Skeletal muscle satellite cell (primary cell): ENCODE data around the gene HAND1.

Experiments used
- H3K27me3 ChIP-seq: 2 replicates; pipeline ENCODE4 v1.7.0; 2013; ENCODE audit warnings: low read length; ENCODE audit not compliant: control insufficient read depth, insufficient read depth
- H3K36me3 ChIP-seq: 2 replicates; pipeline ENCODE4 v1.7.0; 2013; ENCODE audit warnings: mild to moderate bottlenecking, control low read depth, low read length; ENCODE audit not compliant: insufficient read depth
- H3K4me1 ChIP-seq: 2 replicates; pipeline ENCODE4 v1.7.0; 2013; ENCODE audit warnings: low read length; ENCODE audit not compliant: control insufficient read depth, insufficient read depth
- H3K4me2 ChIP-seq: 2 replicates; pipeline ENCODE4 v1.7.0; 2013; ENCODE audit warnings: mild to moderate bottlenecking, low read length
- H3K4me3 ChIP-seq: 2 replicates; pipeline ENCODE4 v1.7.0; 2013; ENCODE audit warnings: low read length
- H3K9ac ChIP-seq: 2 replicates; pipeline ENCODE4 v1.7.0; 2013; ENCODE audit warnings: mild to moderate bottlenecking, low read depth, low read length, moderate library complexity
- H3K9me3 ChIP-seq: replicated peaks from 2 replicates; pipeline ENCODE4 v1.7.0; 2013; ENCODE audit warnings: mild to moderate bottlenecking, control low read depth, low read length

Gene HAND1

GRCh38 chr5:154428208-154428607 is 49.8 kb downstream of the HAND1 start:
- Histone ChIP-seq H3K9ac (no peak overlapping the region), H3K36me3 (no peaks in the 10 kb centered on the region), H3K4me3 (no peak overlapping the region), H3K4me2 (no peak overlapping the region), H3K9me3 (no peaks in the 10 kb centered on the region), H3K4me1 (no peaks in the 10 kb centered on the region), H3K27me3 (no peaks in the 10 kb centered on the region)
